NCI-H2196 (cell line): ENCODE results near the gene CHN2.

Experiments used
- DNase-seq: peaks from one replicate; lab custom pipeline; 2025; ENCODE audit not compliant: unreplicated experiment; lab: John Stamatoyannopoulos, UW

Gene CHN2

DNA sequence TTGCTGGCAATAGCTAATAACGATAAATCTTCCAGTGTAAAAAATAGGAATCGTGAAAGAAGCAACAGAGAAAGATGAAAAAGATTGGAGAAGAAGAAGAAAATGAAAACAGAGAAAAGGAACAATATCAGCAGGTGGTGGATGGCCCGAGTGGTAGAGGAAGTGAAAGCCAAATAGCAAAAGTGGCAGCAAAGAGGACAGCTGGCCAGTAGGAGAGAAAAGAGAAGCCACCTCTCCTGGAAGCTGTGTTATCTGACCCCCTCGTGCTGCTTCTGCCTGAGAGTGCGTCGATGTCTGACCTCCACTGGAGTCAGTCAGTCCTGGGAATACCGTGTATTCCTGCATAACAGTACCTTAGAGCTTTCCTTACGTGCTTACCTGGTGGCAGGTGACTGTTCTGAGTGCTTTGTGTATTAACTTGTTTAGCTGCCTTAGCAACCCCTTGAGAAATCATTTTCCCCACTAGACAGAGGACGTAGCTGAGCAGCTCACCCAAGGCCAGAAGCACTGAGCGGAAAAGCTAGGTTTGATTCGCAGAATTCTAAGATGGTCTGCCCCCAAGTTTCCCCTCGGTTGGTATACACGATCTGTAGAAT is 88.3 kb downstream of the CHN2 start:
- peak; percentile 64 for DNase-seq

DNA sequence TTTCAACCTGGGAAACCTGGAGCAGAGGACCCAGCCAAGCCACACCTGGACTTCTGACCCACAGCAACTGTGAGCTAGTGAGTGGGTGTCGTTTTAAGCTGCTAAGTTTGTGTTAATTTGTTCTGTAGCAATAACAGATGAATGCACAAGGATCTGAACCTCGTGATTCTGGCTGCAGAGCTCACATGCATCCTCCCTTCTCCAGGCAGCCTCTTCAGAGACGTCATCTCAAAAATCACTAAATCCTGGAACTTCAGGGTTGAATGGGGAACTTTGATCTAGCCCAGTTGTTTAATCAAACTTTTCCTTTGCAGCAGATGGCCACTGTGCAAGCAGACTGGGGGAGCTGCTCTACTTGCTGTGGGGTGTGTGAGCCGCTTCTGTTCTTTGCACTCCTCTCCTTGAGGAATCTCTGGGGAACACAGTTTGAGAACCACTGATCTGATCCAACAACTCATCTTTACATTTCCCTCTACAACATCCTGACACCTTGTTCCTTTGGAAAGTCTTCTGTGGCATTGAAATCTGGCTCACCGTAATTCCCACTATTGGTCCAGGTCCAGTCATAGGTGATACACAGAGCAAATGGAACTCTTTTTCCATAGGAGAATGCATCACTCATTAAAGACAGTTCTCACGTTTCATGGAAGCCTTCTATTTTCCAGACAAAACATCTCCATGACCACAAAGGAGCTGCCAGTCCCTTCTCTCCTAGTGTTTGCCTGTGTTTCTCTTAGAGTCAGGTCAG is 90.3 kb downstream of the CHN2 start:
- DNase-seq: no peak

DNA sequence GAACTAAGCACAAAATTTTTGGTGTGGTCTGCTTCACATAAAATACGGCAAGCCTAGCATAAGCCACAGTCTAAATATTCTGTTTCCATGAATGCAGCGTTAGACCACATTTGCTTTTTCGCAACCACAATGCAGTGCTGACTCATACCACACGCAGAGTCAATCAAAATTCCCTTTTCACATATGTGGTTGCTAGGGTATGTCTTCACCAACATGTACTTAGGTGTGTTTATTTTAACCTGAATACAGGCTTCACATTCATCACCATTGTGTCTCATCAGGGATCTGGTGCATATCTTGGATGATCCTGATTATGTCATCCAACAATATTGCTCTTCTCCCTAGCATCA is 90.8 kb downstream of the CHN2 start:
- DNase-seq: no peak

DNA sequence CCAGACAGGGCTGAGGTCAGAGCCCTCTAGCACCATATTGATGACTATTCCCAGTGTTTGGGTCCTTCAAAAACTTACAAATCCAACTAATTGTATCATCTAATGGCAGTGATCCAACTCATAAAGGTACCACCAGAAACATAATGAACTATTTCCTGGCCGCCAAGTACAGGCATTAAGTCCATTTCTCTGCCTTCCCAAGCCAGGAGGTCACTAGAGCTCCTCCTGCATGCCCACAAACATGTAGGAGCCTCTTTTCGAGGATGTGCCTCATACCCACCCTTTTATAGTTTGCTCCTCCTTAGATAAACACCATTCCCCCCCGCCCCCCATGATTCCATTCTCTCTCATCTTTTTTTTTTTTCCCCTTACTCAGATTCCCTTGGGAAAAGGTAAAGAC is 91.3 kb downstream of the CHN2 start:
- no peak for DNase-seq

DNA sequence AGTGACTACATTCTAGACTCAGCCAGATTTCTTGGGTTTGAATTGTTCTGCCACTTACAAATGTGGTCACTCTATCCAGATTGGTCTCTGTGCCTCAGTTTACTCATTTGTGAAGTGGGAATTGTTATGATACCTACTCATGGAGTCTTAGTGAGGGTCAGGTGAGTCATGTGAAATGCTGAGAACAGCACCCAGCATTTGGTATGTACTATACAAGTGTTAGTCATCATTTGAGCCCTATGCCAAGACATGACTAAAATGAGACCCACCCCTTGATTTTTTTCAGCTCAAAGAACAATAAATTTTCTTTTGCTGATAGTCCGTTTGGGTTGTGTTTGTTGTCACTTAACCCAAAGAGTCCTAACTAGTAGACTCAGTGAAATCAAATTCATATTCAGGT is 92.8 kb downstream of the CHN2 start:
- DNase-seq: no peak

DNA sequence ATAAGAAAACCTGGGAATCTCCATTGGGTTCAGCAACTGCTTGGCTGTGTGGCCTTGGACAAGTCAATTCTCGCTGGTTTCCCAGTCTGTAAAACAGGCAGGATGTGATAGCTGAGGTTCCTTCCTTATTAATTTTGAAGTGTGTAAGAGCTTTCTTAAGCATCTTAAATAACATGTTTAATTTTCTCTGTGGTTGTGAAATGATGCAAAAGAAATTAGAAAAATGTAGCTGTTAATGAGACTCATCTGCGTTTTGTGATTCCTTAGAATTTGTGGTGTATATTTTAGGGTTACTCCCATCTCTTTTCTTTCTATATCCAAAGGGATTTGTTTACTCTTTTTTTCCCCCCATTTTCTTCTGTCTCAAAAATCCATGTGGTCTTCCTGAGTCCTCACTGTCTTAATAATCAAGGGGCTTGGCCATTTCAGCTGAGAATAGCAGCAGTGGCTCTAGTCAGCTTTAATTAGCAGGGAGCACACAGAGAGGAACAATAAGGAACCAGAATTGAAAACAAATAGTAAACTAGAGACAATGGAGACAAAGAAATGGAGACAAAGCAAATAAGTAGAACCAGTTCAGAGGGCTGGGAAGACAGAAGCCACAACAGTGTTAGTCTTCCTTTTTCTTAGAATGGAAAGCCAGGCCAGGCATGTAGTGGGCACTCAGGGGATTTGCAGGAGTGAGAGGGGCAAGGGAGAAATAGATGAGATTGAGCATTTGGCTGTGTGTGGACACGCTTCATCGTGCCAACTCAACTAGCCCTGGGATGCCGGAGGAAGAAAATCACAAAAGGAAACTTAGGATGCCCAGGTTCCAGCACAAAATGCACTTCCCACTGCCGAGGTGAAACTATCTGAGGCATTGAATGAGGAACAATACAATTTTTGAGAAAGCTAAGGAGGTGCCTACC is 93.9 kb downstream of the CHN2 start:
- DNase-seq: peak; percentile 18

DNA sequence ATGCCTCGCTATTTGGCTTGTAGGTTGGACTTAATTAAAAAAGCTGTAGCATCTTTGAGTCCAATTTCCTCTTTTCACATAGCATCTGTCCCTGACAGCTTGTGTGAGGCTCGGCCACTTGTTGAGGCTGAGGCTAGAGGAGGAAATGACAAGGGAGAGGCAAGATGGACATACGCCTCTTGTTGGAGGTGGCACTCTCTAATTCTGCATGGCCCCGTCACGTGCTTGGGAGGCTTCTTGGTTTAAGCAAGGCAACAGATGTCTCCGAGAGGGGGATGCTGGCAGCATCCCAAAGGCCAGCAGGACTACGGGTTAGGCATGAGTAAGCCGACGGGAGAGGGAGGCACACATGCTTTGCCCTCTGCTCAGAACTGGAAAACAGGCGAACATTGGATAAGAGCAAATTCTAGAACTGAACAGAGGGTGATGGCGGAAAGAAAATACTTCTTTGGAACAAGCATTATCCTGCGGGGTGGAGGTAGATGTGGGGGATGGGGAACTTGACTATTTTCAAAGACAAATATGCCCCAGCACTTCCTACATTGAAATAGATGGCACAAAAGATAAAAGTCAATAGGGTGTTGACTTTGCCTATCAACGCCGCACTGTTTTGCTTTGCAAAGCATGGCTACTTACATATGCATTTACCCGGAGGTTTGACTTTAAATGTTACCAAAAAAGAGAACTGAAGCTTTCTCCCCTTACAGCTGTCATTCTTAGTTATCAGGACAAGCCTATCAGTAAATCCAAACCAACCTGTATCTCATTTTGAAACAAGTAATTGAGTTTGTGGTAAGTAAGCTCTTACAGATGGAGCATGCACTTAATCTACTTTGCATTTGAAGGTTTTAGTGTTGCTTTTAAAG is 94.8 kb downstream of the CHN2 start:
- no peak for DNase-seq

DNA sequence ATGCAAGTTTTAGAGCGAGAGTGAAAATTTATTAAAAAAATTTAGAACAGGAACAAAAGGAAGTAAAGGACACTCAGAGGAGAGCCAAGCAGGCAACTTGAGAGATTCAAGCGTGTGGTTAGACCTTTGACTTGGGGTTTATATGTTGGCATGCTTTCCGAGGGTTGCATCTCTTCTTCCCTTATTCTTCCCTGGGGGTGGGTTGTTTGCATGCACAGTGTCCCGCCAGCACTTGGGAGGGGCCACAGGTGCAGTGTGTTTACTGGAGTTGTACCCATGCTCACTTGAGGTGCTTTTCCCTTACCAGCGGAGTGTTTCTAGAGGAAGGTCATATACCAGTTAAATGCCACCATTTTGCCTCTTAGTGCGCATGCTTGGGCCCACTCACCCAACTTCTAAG is 96.3 kb downstream of the CHN2 start:
- no peak for DNase-seq

DNA sequence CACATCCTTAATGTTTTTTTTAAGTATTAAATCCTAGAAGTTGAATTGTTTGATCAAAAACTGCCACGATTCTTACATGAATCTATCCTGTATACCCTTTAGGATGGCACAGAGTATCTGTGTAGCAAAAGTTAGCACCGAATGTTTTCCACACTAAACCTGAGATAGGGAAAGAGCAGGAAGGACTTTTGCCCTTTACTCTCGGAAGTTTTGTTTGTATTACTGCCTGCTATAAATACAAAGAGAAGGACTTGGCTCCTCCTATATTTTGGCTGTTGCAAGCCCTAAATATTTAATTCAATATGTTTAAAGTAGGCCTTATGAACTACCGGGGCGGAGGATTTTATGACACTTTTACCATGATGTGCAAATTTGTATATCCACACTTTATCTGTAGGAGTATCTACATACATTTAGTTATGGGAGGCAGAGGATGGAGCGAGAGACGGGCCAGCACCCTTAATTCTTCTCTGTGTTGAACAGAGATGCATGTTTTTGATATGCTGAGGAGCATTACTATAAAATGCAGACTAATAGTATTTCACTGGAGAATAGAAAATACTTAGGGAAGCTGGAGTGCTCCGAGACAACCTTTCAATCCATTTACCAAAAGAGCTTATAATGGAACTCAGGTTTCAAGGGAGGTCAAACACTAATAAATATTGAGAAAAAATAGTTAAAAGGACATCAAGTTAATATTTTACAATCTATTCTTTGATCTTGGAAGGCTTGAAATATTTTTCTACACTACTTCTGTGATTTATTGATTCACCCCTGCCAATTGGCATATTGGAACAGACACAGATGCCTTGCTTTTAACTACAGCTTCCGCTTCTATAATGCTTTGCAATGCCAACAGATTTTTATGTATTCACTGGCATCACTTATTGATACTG is 97.4 kb downstream of the CHN2 start:
- no peak for DNase-seq

DNA sequence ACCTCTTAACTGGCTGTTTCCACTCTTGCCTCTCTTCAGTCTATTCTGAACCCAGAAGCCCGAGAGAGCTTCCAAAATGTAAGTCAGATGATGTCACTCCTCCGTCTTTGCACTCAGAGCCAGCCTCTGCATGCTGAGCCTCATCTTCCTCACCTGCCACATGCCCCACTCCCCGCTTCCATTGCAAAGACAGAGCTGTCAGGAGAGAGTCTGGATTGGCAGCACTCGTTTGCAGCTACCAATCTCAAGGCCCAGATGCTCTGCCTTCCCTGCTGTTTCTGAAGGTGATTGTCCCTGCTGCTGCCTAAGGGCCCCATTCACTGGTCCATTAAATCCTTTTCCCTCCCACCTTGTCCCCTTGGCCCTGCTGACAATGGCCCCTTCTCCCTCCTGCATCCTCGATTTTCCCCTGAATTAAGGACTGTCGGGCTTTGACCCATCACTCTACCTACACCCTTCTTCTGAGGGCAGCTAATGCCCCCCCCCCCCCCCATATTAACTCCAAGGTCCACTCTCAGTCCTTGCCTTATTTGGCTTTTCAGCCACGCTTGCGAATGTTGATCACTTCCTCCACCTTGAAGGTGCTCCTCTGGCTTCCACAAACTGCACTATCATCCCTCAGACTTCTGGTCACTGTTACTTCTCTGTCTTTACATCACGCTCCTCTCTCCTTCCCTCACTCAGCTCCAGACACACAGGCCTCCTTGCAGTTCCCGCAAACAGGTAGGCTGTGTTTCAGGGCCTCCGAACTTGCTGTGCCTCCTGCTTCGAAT is 98.5 kb downstream of the CHN2 start:
- no peak for DNase-seq

DNA sequence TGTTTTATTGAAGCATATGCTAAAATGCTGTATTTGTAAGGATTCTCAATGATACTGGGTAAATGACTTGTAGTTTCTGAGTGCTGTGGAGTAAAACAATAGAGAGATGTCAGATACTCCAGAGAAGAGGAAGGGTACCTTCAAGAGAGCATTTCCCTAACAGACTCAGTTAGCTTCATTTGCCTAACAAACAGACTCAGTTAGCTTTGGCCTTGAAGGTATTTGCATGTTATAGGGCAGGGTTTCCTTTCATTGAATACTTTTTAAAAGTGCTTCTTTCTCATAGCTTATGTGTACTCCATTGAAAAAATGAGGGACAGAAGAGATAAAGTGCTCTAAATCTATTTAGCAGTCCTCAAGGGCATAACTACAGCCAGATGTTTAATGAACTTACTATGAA is 101.8 kb downstream of the CHN2 start:
- DNase-seq: no peak

DNA sequence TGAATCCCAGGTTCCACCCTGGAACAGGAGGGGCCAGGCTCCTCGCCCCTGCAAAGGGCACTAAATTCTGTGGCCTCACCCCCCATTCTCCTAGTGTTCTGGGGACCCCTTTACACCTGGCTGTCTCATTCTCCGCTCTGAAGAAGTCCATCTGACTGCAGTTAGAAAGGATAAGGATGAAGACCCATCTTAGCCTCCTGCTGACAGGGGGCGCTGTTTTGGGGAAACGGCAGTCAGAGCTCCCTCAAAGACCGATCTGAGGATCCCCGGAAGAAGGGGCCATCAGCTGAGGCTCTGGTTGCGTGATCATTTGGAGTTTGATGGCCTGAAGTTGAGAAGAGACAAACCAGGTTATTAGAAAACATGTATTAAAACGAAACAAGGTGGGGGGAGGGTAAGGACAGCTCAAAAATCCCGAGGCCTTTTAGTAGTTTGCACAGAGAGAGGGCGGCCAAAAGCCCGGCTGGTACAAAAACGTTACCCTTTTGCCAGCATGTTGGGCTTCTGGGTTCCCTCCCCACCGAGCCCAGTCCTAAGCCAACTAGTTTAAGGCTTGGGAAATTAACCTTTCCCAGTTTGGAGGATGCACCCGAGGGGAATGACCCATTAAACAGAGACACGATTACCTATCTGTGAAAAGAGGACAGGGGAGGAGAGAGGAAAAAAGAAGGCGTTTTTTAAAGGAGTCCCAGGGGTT is 102.8 kb downstream of the CHN2 start:
- DNase-seq: no peak

DNA sequence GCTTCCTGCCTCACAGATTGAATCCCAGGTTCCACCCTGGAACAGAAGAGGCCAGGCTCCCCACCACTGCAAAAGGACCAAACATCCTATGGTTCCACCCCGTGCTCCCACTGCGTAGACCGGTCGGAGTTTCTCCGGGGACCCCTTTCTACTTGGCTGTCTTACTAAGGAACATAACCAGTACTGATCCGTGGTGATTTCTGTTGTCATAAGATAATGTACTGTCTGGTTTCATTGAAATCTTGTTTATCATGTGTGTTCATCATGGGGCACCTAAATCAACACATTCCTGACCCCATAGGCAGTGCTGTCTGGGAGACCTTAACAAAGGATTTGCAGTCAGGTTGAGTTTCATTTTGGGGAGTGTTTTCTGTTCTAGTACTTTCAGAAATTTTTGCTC is 104.5 kb downstream of the CHN2 start:
- no peak for DNase-seq

DNA sequence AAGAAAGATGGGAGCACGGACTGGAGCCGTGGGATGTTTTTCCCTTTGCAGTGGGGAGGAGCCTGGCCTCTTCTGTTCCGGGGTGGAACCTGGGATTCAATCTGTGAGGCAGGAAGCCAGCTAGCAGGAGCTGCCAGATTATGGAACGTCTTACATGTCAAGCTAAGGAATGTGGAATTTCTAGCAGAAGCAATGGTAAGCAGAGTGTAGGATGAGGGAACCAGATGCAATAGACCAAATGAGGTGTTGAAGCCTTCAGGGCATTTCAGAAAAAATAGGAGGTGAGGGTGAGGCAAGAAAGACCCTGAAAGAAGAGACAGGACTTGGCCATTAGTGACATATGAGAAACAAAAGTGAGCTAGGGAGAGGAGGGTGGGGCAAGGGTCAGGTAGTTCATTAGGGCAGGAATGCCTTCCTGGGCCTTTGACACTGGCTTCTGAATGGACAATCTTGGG is 105.5 kb downstream of the CHN2 start:
- DNase-seq: no peak

DNA sequence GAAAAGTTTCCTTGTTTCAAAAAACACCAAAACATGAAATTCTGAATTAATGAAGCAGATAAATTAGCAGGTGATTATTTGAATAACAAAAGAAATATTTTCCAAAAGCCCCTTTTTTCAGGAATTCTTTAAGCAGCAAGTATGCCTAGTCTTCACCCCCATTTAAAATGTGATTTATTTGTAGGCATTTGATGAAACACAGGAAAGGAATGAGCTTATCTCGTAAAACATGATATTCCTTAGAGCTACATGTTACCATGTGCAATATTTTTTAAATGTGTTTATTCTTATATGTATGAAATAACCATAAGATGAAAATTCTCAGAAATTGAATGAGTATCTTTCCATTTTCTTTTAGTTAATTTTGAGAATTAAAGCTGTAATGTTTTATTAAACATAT is 106.1 kb downstream of the CHN2 start:
- DNase-seq: no peak

DNA sequence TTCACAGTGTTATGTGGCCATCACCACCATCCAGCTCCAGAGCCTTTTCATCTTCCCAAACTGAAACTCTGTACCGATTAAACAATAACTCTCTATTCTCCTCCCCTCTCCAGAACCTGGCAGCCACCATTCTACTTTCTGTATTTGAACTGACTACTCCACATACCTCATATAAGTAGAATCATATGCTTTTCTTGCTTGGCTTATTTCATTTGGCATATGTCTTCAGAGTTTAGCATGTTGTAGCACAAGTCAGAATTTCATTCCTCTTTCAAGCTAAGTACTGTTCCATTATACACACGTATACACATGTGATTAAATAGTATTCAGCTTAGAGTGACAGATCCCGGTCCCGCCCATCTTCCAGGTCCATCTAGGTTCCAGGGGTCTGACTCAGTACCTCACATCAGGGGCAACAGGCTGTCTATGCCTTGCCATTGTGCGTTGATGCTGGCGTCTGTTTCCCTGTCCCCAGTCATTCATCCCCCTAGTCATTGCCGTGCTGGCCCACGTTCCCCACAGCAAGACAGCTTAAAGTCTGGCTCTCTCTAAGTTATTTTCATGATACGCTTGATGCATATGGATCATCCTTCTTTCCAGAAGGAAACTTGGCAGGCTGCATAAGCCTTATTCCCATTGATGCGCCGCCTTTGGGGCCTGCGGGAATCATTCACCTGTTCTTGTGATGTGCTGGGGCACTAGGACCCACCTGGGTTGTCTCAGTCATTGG is 108.3 kb downstream of the CHN2 start:
- no peak for DNase-seq

DNA sequence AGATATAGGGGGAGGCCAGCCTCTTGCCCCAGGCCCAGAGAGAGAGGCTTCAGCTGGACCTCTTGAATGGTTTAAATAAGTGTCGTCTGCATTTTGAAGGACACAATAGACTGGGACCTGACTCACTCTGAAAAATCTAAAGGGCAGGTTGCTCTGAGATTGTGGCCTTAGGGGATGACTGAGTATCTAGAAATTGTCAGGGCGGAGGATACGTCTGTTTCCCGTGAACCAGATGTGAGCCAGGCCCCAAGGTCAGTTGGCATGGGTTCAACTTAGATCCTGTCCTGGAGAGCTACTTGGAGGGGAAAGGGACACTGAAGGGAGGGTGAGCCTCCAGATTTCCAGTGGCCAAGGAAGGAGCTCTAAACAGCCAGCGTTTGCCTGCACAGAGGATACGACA is 110.2 kb downstream of the CHN2 start:
- DNase-seq: no peak
